SH-SY5Y (cell line): ENCODE measurements around the gene CYP51A1.

Source experiments
- GATA2 ChIP-seq: IDR thresholded peaks from 2 replicates; pipeline ENCODE4 v1.6.1; 2011; ENCODE audit warnings: mild to moderate bottlenecking, low read depth, low read length
- GATA3 ChIP-seq: IDR thresholded peaks from 2 replicates; pipeline ENCODE4 v1.6.1; 2011; ENCODE audit warnings: low read depth, mild to moderate bottlenecking, low read length, moderate library complexity

- TF ChIP-seq GATA2 (no peak), GATA3 (no peak)
These were observed 46.0 kb downstream of the CYP51A1 start for GRCh38 chr7:92088266-92088665.
